GM21381 (cell line): ENCODE results near the gene CCSER1.

ENCODE experiments used
- ATAC-seq: cut with Tn5 transposase; IDR thresholded peaks from one replicate; pipeline ENCODE4 v1.9.1; 2021; ENCODE audit warnings: mild to moderate bottlenecking, moderate library complexity; ENCODE audit not compliant: unreplicated experiment

Gene CCSER1

DNA sequence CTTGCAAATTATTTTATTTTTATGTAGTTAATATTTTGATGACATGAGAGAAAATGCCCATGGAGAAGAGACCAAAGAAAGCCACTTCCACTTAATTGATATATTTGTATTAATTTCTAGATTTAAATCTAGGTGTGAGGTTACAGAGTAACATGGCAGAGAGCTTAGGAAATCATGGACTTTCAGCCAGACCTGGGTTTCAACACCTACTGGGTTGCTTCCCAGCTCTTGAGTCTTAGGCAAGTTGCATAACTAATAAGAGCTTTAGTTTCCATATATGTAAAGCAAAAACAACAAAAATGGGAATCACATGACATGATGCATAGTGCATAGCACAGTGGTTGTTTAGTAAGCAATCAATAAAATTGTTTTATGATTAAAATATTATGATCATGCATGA lies 413.3 kb downstream of the CCSER1 start:
- no peak for ATAC-seq

DNA sequence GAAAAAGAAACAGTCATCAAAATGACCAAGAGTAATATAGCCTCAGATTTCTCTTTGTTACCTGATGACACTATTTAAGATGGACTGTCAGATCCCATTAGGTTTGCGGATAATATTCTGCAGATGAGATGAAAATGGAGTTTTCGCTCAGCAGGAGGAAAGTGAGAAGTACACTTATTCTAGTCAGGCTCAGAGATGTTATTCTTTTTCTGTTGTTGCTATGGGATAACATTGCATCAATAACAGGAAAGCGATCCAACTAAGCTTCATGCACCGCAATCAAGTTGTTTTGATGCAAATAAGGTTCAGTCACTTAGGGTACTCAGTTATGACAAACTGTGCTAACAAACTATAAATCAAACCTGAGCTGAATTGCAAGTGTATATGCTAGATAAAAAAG lies 415.0 kb downstream of the CCSER1 start:
- no peak for ATAC-seq

DNA sequence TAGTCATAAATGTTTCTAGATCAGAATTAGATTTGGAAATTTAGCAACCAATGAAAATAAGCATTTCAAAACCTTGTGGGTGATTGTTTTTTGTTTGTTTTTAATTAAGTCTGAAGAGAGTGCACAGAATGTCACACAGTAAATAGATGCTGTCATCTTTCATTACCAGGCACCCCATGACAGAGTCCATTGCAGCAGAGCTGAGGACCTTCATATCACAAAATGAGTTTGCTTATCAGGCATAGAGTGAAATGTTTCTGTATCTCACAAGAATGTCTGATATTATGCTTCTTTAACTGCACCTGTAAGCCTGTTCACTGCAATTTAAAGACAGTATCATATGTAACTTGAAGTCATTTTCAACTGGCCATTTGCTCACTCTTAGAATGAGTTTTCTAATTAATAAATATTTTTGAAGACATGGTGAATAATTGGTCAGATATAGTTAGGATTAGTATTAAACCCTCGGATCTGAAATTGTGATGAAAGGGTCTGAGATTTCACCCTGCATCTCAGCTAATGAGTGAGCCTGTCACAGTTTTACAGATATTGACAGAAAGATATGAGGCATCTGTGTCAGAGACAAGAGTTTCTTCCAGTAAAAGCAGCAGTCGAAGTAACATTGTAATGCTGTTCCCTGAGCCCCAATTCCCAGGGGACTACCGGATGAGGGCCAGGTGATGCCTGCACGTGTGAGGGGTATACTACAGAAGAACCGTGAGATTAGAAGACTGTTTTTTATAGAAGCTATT lies 416.4 kb downstream of the CCSER1 start:
- no peak for ATAC-seq

DNA sequence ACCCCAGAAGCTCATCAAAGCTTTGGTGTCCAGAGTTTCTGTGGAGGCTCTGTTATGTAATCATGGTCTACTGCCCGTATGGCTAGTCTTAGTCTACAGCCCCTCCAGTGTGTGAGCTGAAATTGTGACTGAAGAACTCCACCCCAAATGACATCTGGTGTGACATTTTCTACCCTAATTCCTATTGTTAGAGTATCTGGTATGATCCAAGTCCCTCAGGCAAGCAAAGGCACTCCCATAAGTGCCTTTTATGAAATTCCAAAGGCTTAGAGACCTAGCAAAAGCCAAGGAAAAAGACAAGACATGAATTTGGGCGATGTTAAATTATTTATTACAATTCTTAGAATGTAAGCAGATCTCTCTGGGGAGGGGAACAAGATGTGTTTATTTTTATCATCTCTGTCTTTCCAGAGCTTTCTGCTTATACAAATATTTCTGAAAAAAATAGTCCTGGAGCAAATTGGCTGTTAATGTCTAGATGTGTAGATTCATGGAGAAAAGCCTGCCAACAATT lies 417.4 kb downstream of the CCSER1 start:
- ATAC-seq = no peak

DNA sequence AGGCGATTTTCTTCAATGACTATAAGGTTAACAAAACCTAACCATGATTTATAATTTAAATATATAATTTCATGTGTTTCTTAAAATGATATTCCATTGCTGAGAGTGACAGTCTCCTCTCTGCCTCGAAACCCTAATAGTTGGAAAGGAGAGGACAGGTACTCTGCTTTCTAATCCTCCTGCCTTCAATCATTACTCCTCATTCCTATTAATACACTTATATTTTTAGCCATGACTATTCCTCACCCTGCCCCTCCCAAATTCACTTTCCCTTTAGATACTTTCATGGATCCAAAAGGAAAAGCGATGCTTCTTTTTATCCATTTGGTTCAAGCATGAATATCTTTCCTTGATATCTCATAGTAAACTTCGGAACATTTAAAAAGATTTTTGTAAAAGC lies 418.2 kb downstream of the CCSER1 start:
- ATAC-seq = no peak

DNA sequence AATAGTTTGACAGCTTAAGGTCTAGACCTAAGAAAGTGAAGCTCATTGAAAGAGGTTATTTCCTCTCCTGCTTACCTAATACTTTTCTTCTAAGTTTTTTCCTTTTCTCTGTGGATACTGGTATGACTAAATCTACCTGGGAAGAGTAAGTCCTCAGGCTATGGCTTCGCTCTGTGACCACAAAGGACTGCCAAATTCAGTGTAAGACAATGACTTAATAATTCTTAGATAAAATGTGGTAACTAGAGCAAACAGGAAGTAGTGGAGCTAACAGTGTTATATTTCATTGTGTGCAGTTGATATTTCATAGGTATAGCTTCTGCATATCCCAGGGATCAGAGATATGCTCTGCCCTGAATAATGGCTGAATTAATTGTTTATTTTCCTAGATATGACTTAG lies 418.9 kb downstream of the CCSER1 start:
- ATAC-seq = no peak

DNA sequence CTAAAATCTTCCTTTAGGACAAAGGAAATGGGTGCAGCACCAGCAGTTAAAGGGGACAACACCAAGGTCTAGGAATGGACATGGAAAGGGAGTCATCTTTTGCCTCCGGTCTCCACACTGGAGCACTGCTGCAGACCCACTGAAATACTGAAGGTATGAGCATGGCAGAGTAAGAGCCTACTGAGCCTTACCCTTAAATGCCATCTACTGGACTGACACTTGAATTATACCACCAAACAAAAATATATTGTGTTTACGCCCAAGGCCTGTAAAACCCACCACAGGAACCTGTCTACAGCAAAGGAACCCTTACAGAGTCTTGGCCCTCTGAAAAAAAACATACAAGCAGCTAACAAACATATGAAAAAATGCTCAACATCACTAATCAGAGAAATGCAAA lies 443.4 kb downstream of the CCSER1 start:
- no peak for ATAC-seq

DNA sequence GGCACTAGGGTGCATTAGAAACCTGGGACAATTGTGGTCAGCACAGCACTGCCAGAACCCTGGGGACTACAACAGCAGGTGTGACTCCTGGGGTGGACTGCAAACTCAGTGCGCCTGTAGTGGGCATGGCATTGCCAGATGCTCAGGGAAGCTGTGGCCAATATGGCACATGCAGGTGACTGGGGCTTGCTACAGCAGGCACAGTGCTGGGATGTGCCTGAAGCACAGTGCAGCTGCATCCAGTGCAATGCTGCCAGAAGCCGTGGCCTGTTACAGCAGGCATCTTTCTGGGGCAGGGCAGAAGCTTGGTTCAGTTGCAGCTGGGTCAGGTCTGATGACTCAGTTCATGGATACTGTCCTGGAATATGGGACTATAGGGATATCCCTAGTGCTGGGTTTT lies 445.8 kb downstream of the CCSER1 start:
- ATAC-seq = no peak

DNA sequence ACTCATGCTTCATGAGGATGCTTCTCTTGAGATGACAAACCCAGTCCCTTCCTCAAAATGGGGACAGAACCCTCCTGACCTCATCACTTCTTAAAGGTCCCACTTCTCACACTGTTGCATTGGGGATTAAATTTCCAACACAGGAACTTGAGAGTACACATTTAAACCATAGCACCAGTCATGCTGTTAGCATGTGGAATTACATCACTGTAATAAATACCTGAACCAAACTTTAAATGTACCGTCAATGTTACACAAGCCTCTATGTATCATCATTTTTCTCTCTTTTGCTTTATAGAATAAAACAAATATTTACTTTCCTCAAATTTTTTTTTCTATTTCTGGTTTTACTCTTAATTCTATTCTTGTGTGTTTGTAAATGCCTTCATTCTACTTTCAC lies 448.2 kb downstream of the CCSER1 start:
- no peak for ATAC-seq

DNA sequence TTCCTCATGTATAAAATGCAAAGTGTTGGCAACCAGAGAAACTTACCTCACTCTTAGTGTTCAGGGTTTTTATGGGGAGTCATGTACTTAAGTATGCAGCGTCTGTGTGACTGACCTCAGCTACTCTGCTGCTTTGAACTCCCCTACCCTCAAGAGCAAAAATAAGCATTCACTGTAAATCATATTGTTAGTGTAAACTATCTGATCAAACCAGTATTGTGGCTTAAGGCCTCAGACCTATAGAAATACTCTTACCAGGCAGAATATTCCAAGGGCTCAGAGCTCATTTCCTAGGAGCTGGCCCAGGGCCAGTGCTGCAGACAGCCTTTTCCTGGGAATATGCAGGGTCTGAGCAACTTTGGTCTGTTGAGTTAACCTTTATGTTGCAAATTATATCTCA lies 453.1 kb downstream of the CCSER1 start:
- no peak for ATAC-seq

DNA sequence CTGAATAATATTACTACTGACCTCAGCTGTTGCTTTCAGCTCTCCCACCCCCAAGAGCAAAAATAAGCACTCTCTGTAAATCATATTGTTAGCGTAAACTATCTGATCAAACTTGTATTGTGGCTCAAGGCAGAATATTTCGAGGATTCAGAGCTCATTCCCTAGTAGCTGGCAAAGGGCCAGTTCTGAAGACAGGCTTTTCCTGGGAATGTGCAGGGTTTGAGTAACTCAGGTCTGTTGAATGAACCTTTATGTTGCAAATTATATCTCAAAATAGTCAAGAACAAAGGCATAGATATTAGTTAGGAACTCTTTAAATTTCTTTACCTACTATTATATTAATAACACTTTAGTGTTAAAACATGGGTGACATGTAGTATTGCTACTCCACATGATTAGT lies 454.9 kb downstream of the CCSER1 start:
- no peak for ATAC-seq

DNA sequence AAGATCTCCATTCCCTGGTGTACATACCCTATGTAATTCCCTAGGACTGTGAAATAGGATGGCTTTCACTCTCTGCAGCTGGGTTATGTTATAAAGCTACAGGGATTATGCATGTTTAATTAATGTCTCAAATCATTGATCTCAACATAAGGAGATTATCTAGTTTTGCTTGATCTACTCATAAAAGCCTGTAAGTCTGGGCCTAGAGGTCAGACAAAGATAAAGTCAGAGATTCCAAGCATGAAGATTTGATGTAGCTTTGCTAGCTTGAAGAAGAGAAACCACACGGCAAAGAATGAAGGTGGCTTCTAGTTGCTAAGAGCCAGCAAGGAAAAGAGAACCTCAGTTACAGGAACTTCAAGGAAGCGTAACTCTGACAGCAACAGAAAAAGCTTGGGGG lies 456.9 kb downstream of the CCSER1 start:
- ATAC-seq = no peak

DNA sequence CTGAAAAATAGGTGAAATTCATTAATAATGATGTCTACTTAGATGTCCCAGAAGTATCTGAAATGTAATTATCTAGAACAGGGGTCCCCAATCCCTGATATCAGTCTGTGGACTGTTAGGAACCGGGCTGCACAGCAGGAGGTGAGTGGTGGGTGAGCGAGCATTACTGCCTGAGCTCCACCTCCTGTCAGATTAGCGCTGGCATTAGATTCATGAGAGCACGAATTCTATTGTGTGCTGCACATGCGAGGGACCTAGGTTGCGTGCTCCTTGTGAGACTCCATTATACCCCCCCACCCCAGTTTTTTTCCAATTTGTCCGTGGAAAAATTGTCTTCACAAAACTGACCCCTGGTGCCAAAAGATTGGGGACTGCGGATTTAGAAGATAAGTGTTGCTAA lies 458.8 kb downstream of the CCSER1 start:
- no peak for ATAC-seq

DNA sequence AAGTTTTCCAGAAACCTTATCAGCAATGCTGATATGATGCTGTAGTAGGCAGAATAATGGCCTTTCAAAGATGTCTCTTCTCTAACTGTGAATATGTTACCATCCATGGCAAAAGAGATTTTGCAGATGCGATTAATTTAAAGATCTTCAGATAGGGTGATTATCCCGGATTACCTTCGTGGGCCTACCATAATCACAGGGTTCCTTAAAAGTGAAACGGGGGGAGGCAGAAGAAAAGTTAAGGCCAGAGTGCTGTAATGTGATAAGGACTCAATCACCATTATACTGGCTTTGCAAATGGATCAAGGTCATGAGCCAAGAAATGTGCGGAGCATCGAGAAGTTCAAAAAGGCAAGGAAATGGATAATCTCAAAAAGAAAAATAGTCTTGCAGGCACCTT lies 459.6 kb downstream of the CCSER1 start:
- ATAC-seq = no peak

DNA sequence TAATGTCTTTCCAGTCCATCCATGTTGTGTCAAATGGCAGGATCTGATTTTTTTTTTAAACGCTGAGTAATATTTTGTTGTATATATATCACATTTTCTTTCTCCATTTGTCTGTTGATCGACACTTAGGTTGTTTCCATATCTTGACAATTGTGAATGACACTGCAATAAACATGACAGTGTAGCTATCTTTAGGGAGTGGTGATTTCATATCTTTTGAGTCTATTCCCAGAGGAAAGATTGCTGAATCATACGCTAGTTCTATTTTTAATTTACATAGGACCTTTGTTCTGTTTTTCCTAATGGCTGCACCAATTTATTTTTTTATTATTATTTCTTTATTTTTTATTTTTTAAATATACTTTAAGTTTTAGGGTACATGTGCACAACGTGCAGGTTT lies 470.7 kb downstream of the CCSER1 start:
- ATAC-seq = no peak

DNA sequence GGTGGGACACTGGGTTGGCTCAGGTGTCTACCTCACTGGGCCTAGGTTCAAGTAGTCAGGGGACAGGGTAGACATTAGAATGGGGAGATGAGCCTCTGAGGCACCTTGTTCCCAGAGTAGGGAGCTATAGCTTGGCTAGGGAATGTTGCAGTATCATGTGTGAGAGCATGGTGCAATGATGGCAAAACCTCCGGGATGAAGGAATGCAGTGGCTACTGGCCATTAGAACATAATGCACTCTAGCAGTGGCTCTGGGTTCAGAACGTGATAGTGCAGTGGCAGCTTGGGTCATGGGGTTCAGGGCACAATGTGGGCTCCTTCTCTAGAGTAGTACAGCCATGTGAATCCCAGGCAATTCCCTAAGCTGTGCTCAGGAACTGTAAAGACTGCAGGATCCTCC lies 471.5 kb downstream of the CCSER1 start:
- no peak for ATAC-seq

DNA sequence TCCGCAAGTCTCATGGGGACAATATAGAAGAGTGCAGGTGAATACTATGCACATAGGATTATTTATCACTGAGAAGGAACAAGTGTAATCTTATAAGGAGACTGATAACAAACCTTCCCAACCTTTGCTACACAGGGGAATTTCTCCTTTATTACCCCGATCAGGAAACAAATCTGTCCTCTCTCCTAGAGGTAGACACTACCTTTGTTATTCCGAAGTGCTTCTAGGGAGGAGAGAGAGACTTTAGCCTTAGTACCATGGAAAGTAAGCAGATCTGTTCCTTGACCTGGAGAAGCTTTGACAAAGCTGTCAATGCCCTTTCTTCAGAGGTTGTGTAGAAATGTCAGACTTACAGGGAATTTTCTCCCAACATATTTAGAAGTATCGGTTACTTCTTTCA lies 475.5 kb downstream of the CCSER1 start:
- no peak for ATAC-seq

DNA sequence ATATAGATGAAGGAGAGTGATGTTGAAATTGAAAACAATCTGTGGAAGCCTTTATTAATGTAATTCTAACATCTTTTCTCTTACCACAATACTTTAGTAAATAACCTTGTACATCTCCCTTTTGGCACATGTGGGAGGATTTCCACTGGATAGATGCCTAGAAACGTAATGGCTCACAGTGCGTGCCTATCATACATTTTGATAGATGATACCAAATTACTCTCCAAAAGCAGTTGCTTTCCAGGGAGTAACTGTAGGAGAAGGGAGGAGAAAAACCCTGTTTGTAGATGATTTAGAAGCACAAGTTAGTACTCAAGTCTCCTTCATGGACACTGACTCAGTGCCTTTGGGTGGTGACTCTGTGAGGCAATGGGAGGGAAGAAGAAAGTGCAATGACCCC lies 476.3 kb downstream of the CCSER1 start:
- no peak for ATAC-seq

DNA sequence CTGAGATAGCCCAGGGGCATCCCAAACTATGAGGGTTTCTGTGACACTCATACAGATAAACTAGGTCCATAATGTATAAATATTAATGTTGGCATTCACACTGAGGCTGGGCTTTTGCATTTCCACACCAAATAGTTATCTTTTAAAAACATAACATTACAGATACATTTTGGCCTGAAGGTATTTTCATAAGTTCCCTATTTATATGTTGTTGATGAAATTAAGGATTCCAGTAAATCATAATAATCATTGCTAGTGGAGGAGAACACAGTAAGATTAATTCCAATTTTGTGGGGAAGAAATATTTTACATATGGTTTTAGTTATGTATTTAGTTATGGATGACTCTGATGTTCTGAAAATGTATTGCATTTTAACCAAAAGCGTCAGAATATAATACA lies 479.6 kb downstream of the CCSER1 start:
- no peak for ATAC-seq

DNA sequence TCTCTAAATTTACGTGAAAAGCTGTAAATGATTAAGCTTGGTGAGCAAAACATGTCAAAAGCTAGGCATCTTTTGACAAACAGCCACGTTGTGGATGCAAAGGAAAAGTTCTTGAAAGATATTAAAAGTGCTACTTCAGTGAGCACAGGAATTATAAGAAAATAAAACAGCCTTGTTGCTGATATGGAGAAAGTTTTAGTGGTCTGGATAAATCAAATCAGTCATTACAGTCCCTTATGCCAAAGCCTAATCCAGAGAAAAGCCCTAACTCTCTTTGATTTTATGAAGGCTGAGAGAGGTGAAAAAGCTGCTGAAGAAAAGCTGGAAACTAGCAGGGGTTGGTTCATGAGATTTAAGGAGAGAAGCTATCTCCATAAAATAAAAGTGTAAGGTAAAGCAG lies 487.2 kb downstream of the CCSER1 start:
- ATAC-seq = no peak

DNA sequence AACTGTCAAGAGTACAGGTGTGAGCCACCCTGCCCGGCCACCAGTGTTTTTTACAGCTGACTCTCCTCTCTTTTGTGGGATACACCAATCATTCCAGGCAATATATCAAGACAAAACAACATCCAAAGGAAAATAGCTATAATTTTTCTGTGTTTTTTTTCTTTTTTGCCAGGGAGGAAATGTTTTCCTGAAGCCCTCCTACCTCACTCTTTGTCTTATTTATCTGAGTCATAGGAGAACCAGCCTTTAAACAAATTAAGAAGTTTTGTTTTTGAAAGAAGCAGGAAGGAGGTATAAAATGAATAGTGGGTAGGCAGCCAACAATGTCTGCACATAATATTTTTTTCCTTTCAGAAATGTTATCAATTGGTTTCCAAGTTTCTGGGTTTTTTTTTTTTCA lies 493.9 kb downstream of the CCSER1 start:
- no peak for ATAC-seq

DNA sequence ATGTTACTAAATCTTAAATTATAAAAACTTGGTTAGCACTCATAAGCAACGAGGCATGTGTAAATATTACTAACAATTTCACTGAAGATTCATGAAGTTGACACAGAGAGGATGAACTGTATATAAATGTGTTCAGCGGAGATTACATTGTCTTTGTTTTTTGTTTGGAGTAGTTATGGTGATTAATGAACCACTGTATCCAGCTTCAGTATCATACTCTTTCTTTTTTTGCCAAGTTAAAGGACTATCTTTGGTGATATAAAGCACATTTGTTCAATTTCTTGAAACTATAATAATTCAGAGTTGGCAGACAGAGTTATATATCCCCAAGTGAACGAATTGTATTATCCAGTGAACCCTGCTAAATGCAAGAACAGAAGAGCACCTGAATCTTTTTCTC lies 497.6 kb downstream of the CCSER1 start:
- ATAC-seq = no peak
